GM19455 (cell line): ENCODE measurements around the gene MYT1.
"Not testable (repeated sequence)": the region's sequence is repeated elsewhere in the genome, so short reads cannot be mapped to it uniquely, and the experiment has no call there.

Source experiments
- ATAC-seq: cut with Tn5 transposase; IDR thresholded peaks from one replicate; pipeline ENCODE4 v1.9.1; 2021; ENCODE audit not compliant: unreplicated experiment

MYT1 gene

GRCh38 chr20:64164123-64164836 lies at the start of gene MYT1:
TSS of gene MYT1 (plus strand) at chr20:64164452. CDS start at chr20:64198862, 34,410 bp downstream.
- ATAC-seq, result no peak

GRCh38 chr20:64115171-64115911 lies 48.9 kb upstream of the MYT1 start:
- no peak for ATAC-seq

GRCh38 chr20:64116016-64116415 lies 48.2 kb upstream of the MYT1 start:
- ATAC-seq, result no peak

DNA sequence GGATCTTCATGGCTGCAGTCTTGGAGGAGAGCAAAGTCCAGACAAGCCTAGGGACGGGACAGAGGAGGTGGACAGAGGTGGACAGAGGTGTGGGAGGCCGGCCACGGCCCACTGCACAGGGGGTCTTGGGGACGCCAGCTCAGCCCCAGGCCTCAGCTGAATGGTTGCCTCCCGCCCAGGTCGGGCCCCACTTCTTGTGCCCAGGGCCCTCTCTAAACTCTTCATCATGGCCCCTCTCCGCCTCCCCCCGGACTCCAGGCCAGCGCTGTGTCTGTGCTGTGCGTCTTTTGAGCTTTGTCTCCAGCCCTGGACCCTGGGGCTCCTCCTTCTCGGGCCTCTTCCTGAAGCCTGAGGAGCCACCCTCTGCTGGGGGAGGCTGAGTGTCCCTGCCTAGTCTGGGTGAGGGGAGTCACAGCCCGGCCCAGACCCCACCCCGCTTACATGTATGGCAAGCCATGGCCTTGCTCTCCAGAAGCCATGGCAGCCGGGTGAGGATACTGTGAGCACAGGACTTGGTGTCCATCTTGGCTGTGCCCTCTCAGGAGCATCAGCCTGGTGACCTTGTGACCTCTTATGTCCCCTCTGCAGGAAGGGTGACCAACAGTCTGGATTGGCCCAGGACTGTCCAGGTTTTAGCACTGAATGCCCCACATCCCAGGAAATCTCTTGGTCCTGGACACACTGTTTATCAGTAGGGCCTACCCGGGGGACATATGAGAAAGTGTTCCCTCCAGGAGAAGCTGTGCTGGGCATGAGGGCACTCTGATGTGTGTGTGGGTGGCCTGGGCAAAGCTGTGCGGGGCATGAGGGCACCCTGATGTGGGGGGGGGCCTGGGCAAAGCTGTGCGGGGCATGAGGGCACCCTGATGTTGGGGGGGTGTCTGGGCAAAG lies 47.5 kb upstream of the MYT1 start:
- no peak for ATAC-seq

DNA sequence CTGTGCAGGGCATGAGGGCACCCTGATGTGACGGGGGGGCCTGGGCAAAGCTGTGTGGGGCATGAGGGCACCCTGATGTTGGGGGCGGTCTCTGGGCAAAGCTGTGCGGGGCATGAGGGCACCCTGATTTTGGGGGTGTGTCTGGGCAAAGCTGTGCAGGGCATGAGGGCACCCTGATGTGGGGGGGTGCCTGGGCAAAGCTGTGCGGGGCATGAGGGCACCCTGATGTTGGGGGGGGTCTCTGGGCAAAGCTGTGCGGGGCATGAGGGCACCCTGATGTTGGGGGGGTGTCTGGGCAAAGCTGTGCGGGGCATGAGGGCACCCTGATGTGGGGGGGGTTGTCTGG lies 46.8 kb upstream of the MYT1 start:
- not testable (repeated sequence) for ATAC-seq

GRCh38 chr20:64119301-64119680 lies 45.0 kb upstream of the MYT1 start:
- no peak for ATAC-seq

DNA sequence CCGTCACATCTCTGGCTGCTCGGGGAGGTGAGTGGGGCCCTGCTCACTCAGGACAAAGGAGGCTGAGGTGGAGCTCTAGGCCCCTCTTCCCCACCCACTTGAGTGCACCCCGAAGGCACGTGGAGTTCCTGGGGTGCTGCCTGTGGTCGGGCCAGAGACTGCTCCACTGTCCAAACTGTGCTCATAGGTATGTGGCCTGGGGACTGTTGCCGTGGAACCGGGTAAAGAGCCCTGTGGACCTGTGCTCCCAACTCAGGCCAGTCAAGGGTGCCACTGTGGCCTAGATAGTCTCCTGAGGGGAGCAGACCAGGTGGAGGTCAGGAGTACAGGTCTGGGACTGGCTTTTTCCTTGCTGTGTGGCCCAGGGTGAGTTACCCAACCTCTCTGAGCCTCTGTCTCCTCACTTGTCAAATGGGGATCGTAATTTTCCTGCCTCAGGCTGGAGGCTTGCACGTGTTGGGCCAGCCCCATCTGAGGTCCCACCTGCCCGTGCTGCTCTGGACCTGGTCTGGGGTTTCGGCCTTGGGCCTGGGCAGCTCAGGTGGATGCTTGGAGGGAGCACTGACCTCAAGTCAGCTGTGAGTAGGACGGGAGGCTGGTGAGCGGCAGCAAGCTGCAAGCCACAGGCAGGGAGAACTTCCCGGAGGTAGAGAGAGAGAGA lies 44.4 kb upstream of the MYT1 start:
- ATAC-seq, result no peak

DNA sequence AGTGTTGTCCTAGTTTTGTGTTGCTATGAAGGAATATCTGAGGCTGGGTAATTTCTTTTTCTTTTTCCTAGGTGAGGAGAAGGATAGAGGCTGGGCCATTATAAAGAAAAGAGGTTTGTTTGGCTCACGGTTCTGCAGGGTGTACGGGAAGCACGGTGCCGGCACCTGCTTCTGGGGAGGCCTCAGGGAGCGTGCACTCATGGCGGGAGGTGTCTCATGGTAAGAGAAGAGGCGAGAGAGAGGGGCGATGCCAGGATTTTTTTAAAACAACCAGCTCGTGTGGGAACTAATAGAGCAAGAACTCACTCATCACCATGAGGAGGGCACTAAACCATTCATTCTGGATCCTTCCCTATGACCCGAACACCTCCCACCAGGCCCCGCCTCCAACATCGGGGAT lies 42.7 kb upstream of the MYT1 start:
- no peak for ATAC-seq

DNA sequence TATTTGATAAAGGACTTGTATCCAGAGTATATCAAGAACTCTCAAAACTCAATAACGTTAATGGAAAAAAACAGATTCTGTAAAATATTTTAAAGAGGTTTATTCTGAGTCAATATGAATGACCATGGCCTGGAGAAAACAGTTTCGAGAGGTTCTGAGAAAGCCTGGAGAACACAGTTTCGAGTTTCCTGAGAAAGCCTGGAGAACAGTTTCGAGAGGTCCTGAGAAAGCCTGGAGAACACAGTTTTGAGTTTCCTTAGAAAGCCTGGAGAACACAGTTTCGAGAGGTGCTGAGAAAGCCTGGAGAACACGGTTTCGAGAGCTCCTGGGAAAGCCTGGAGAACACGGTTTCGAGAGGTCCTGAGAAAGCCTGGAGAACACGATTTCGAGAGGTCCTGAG lies 41.3 kb upstream of the MYT1 start:
- not testable (repeated sequence) for ATAC-seq

GRCh38 chr20:64123517-64123916 lies 40.7 kb upstream of the MYT1 start:
- not testable (repeated sequence) for ATAC-seq

DNA sequence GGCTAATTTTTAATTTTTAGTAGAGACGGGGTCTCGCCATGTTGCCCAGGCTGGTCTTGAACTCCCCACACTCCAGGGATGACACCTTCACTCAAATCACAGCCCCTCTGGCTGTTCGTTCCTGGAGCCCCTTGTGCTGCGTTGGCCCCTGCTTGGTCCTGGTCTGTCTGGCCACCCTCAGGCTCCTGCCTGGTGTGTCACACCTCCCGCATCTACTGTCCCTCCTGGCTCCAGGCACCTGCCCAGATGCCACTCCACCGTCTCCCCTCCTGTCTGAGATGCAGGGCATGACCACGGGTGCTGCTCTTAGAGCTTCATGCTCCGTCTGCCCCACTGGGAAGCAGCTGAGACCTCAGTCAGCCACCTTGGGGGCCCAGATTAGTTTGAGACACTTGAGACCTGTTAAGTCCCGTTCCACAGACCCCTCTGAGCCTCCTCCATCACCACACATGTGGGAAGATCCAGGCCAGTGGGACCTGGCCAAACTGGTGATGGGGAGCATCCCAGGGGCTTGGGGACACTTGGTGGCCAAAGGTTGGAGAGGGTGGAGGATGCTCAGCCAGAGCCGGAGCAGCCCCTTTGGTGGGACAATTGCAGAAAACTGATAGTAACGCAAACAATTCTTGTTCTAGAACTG lies 35.0 kb upstream of the MYT1 start:
- no peak for ATAC-seq

- ATAC-seq, result no peak
These were observed 34.0 kb upstream of the MYT1 start for GRCh38 chr20:64130271-64130670.

- no peak for ATAC-seq
These were observed 33.4 kb upstream of the MYT1 start for GRCh38 chr20:64130876-64131275.

GRCh38 chr20:64131406-64131805 lies 32.8 kb upstream of the MYT1 start:
- no peak for ATAC-seq

- ATAC-seq, result no peak
These were observed 30.3 kb upstream of the MYT1 start for GRCh38 chr20:64133951-64134407.

DNA sequence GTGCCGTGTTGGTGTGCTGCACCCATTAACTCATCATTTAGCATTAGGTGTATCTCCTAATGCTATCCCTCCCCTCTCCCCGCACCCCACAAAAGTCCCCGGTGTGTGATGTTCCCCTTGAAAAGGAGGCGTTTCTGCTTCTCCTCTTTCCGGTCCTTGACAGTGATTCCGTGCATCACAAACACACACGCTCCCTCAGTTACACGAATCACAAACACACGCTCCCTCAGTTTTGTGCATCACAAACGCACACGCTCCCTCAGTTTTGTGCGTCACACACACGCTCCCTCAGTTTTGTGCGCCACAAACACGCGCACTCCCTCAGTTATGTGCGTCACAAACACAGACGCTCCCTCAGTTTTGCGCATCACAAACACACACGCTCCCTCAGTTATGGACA lies 29.5 kb upstream of the MYT1 start:
- not testable (repeated sequence) for ATAC-seq

GRCh38 chr20:64136004-64136710 lies 28.1 kb upstream of the MYT1 start:
- ATAC-seq, result no peak

DNA sequence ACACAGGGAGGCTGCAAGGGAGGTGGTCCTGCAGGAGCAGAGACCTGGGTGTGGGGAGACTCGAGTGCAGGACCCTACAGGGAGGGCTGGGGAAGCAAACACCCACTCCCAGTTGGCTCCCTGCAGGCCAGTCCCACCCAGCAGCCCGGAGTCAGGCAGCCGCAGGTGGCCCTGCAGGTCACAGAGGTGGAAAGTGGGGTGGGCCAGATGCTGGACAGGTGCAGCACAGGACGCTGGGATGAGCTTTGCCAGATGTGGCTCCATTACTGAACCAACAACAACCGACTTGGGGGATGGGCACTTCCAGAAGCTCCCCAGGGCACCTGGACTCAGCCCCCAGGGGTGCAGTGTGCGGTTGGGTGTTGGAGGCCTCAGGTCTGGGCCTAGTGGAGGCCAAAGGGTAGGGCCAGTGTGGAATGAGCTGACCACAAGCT lies 26.6 kb upstream of the MYT1 start:
- ATAC-seq, result no peak

DNA sequence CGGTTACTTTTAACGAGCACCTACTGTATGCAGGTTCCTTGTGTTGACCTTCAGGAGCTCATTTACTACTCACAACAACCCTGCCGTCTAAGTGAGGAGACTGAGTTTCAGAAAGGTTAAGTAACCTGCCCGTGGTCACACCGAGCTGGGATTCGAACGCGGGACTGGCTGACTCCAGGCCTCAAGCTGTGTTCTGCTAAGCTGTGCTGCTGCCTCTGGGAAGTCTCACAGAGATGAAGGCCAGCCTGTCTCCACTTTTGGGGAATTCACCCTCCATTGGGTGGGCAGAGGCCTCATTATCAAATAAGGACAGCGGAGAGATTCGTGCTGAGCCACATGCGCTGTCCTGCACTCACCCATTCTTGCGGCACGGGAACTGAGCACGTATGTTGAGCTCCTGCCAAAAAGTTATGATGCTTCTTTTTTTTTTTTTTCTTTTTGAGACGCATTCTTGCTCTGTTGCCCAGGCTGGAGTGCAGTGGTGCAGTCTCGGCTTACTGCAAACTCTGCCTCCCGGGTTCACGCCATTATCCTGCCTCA lies 25.9 kb upstream of the MYT1 start:
- no peak for ATAC-seq
